K562 (cell line): ENCODE data around the gene IQCN.

Source experiments
- BRF2 ChIP-seq: IDR thresholded peaks from 3 replicates; pipeline ENCODE4 v1.6.1; 2011; ENCODE audit warnings: borderline replicate concordance, mild to moderate bottlenecking; ENCODE audit not compliant: insufficient read length, insufficient read depth
- CREB5 ChIP-seq: fragments of 250-450 bp; sonication (Bioruptor Pico); IDR thresholded peaks from 2 replicates; pipeline ENCODE4 v1.5.0; 2020; ENCODE audit warnings: mild to moderate bottlenecking
- CTCF ChIP-seq, 3 experiments: IDR thresholded peaks in 2 of 3; conservative IDR thresholded peaks in 1 of 3; 2 replicates each; pipeline ENCODE4 v1.5.1; 2011 to 2012; ENCODE audit warnings: low read length in 3 of 3, mild to moderate bottlenecking in 3 of 3, control low read depth in 2 of 3, improper control_type of control experiment in 1 of 3, inconsistent platforms in 1 of 3, low read depth in 1 of 3, mixed read lengths in 1 of 3, moderate library complexity in 1 of 3; ENCODE audit not compliant: insufficient read depth in 2 of 3
- EZH2 ChIP-seq: IDR thresholded peaks from 2 replicates; pipeline ENCODE4 v1.6.1; 2012; ENCODE audit warnings: low read depth, mild to moderate bottlenecking, inconsistent platforms, low read length, borderline replicate concordance
- MTF1 ChIP-seq: fragments of 250-450 bp; sonication (Bioruptor Pico); IDR thresholded peaks from 2 replicates; pipeline ENCODE4 v1.9.0; 2021; ENCODE audit warnings: moderate library complexity, mild to moderate bottlenecking, inconsistent platforms, borderline replicate concordance
- TRIM28 ChIP-seq: fragments of 450-650 bp; IDR thresholded peaks from 2 replicates; pipeline ENCODE4 v1.6.1; 2017
- ZNF79 ChIP-seq: fragments of 250-450 bp; sonication (Bioruptor Pico); IDR thresholded peaks from 2 replicates; pipeline ENCODE4 v1.4.0; 2020; ENCODE audit warnings: low read depth, mild to moderate bottlenecking, moderate library complexity

- TF ChIP-seq EZH2: no peak
- TF ChIP-seq MTF1 (CRISPR knock-in tag): no peak
- no peak for TF ChIP-seq TRIM28
- no peak for TF ChIP-seq CREB5 (CRISPR knock-in tag)
- TF ChIP-seq CTCF (IDR thresholded peaks at IDR 0.05 in 2 of 3, conservative IDR thresholded peaks at IDR 0.05 in 1 of 3; ENCODE audit: insufficient read depth in 2 of 3, low read depth in 1 of 3, low read length in 3 of 3): no peak
- no peak for TF ChIP-seq ZNF79 (CRISPR knock-in tag)
- no peak for TF ChIP-seq BRF2
Measured at GRCh38 chr19:18239303-18239702, 34.9 kb downstream of the IQCN start.
